EL (cell line): Measurements from ENCODE around the gene DNAH17.

ENCODE experiments used
- DNase-seq: peaks from one replicate; pipeline ENCODE4 v3.0.0-alpha.2; 2016

The DNAH17 gene

GRCh38 chr17:78427140-78427539 is 150.1 kb downstream of the DNAH17 start:
- DNase-seq: no peak

GRCh38 chr17:78426293-78426879 is 150.8 kb downstream of the DNAH17 start:
- no peak for DNase-seq

- no peak for DNase-seq
Observed at GRCh38 chr17:78425429-78425828, 151.8 kb downstream of the DNAH17 start.

- DNase-seq: no peak
Observed at GRCh38 chr17:78423961-78424675, 153.1 kb downstream of the DNAH17 start.

GRCh38 chr17:78422872-78423588 is 154.2 kb downstream of the DNAH17 start:
- DNase-seq: no peak

GRCh38 chr17:78422267-78422605 is 155.0 kb downstream of the DNAH17 start:
- no peak for DNase-seq

- peak; percentile 68 for DNase-seq
Observed at GRCh38 chr17:78421534-78422266, 155.5 kb downstream of the DNAH17 start.

GRCh38 chr17:78421084-78421533 is 156.1 kb downstream of the DNAH17 start:
- no peak for DNase-seq

- no peak for DNase-seq
Observed at GRCh38 chr17:78419970-78420815, 157.0 kb downstream of the DNAH17 start.

GRCh38 chr17:78418326-78419026 is 158.7 kb downstream of the DNAH17 start:
- no peak for DNase-seq

- DNase-seq: no peak
Observed at GRCh38 chr17:78417531-78417909, 159.7 kb downstream of the DNAH17 start.

GRCh38 chr17:78416791-78417530 is 160.2 kb downstream of the DNAH17 start:
- DNase-seq: no peak

- peak; percentile 48 for DNase-seq
Observed at GRCh38 chr17:78415821-78416711, 161.1 kb downstream of the DNAH17 start.

- no peak for DNase-seq
Observed at GRCh38 chr17:78414178-78415162, 162.7 kb downstream of the DNAH17 start.

GRCh38 chr17:78412403-78412802 is 164.8 kb downstream of the DNAH17 start:
- DNase-seq: no peak

- DNase-seq: no peak
Observed at GRCh38 chr17:78411241-78411857, 165.8 kb downstream of the DNAH17 start.

GRCh38 chr17:78409191-78409928 is 167.8 kb downstream of the DNAH17 start:
- no peak for DNase-seq
